GM23338 (cell line): ENCODE measurements around the gene PRPF19. TPM values are rescaled to one million over a fixed set of nuclear protein-coding genes. Genes with fewer than 3 reads are reported as not detected.

Source experiments
- ATAC-seq: fragments of 200-7000 bp; cut with Tn5 transposase; 3 replicates; pipeline ENCODE4 v1.9.1; 2020
- DNase-seq: peaks from one replicate; pipeline ENCODE4 v3.0.0-alpha.2; 2015; ENCODE audit warnings: low spot score
- H2AFZ ChIP-seq: fragments of 200-600 bp; sonication (generic); 2 replicates; pipeline ENCODE4 v1.8.0; 2016; ENCODE audit warnings: antibody characterized with exemption, mild to moderate bottlenecking, moderate library complexity
- H3F3A ChIP-seq: fragments of 200-600 bp; sonication (generic); replicated peaks from 2 replicates; pipeline ENCODE4 v1.8.0; 2017; ENCODE audit warnings: antibody characterized with exemption, mixed run types, low read depth
- H3K27ac ChIP-seq: fragments of 200-600 bp; sonication (generic); 2 replicates; pipeline ENCODE4 v1.6.1; 2016; ENCODE audit warnings: low read depth
- H3K27me3 ChIP-seq: fragments of 200-600 bp; sonication (generic); 2 replicates; pipeline ENCODE4 v1.8.0; 2016; ENCODE audit warnings: mild to moderate bottlenecking, mixed run types, moderate library complexity; ENCODE audit not compliant: insufficient read depth
- H3K36me3 ChIP-seq: fragments of 200-600 bp; sonication (generic); 2 replicates; pipeline ENCODE4 v1.8.0; 2016; ENCODE audit warnings: mild to moderate bottlenecking; ENCODE audit not compliant: insufficient read depth
- H3K4me1 ChIP-seq: fragments of 200-600 bp; sonication (generic); 2 replicates; pipeline ENCODE4 v1.8.0; 2016; ENCODE audit warnings: mild to moderate bottlenecking, moderate library complexity; ENCODE audit not compliant: insufficient read depth
- H3K4me2 ChIP-seq: fragments of 200-600 bp; sonication (generic); 2 replicates; pipeline ENCODE4 v1.7.1; 2017; ENCODE audit warnings: mixed run types
- H3K4me3 ChIP-seq: fragments of 200-600 bp; sonication (generic); 2 replicates; pipeline ENCODE4 v1.6.1; 2016; ENCODE audit warnings: mixed run types
- H3K79me2 ChIP-seq: fragments of 200-600 bp; sonication (generic); replicated peaks from 2 replicates; pipeline ENCODE4 v1.8.0; 2017; ENCODE audit warnings: mild to moderate bottlenecking; ENCODE audit not compliant: insufficient read depth
- H3K9me2 ChIP-seq: fragments of 200-600 bp; sonication (generic); 2 replicates; pipeline ENCODE4 v1.8.0; 2017; ENCODE audit not compliant: insufficient read depth
- H4K20me1 ChIP-seq: fragments of 200-600 bp; sonication (generic); replicated peaks from 2 replicates; pipeline ENCODE4 v1.8.0; 2017; ENCODE audit warnings: mild to moderate bottlenecking; ENCODE audit not compliant: insufficient read depth
- H3K27ac Mint-ChIP-seq: 2 replicates; pipeline ENCODE4 v1.8.0; 2020; ENCODE audit warnings: inconsistent platforms, mild to moderate bottlenecking, moderate library complexity, mixed read lengths
- H3K27me3 Mint-ChIP-seq: 3 replicates; pipeline ENCODE4 v1.8.0; 2022; ENCODE audit warnings: low read depth, mild to moderate bottlenecking, moderate library complexity, mixed read lengths, inconsistent platforms; ENCODE audit not compliant: insufficient read depth, poor library complexity
- H3K36me3 Mint-ChIP-seq: 3 replicates; pipeline ENCODE4 v1.8.0; 2021; ENCODE audit warnings: low read depth, mild to moderate bottlenecking, inconsistent platforms, moderate library complexity, mixed read lengths
- H3K4me1 Mint-ChIP-seq: 3 replicates; pipeline ENCODE4 v1.8.0; 2020; ENCODE audit warnings: mild to moderate bottlenecking, inconsistent platforms, mixed read lengths
- H3K4me3 Mint-ChIP-seq: 3 replicates; pipeline ENCODE4 v1.8.0; 2021; ENCODE audit warnings: moderate library complexity, mild to moderate bottlenecking, inconsistent platforms, mixed read lengths
- H3K9me3 Mint-ChIP-seq: 3 replicates; pipeline ENCODE4 v1.8.0; 2020; ENCODE audit warnings: moderate library complexity, mild to moderate bottlenecking, inconsistent platforms, mixed read lengths
- EZH2 ChIP-seq: fragments of 200-600 bp; sonication (generic); IDR thresholded peaks from one replicate; pipeline ENCODE4 v1.8.0; 2017; ENCODE audit warnings: antibody characterized with exemption, mild to moderate bottlenecking, low read depth; ENCODE audit not compliant: unreplicated experiment
- JUNB ChIP-seq: IDR thresholded peaks from one replicate; pipeline ENCODE4 v1.6.1; 2016; ENCODE audit warnings: antibody characterized with exemption; ENCODE audit not compliant: unreplicated experiment
- POLR2AphosphoS5 ChIP-seq: IDR thresholded peaks from 2 replicates; pipeline ENCODE4 v1.6.1; 2016; ENCODE audit warnings: antibody characterized with exemption, low read depth
- STAT1 ChIP-seq: IDR thresholded peaks from one replicate; pipeline ENCODE4 v1.6.1; 2016; ENCODE audit warnings: antibody characterized with exemption; ENCODE audit not compliant: unreplicated experiment
- ZNF331 ChIP-seq: fragments of 250-450 bp; sonication (Bioruptor Pico); IDR thresholded peaks from 2 replicates; pipeline ENCODE4 v1.5.0; 2020; ENCODE audit warnings: low read depth, mild to moderate bottlenecking, moderate library complexity
- polyA plus RNA-seq: library from polyadenylated mRNA; unstranded; fragments of >200 nt; fragmentation: Nextera tagmentation; extraction: Ambion mirVana; gene quantifications from 2 replicates; pipeline ENCODE4 v1.2.1, GENCODE V29; 2016
- total RNA-seq: library from RNA; depleted of rRNA; stranded (reverse); fragments of >200 nt; shearing (Covaris generic); gene quantifications from 2 replicates; pipeline ENCODE4 v1.2.3, GENCODE V29; 2014
- TF ChIP-seq, protein P1 (sequence below): IDR thresholded peaks from 2 replicates; pipeline ENCODE4 v1.6.1; 2016; ENCODE audit warnings: antibody characterized with exemption
- TF ChIP-seq, protein P2 (sequence below): IDR thresholded peaks from one replicate; pipeline ENCODE4 v1.6.1; 2018; ENCODE audit warnings: antibody characterized with exemption; ENCODE audit not compliant: unreplicated experiment

PRPF19 gene
- total and polyA plus RNA-seq, 2 experiments from 2014 or later = 153 to 161 TPM

DNA sequence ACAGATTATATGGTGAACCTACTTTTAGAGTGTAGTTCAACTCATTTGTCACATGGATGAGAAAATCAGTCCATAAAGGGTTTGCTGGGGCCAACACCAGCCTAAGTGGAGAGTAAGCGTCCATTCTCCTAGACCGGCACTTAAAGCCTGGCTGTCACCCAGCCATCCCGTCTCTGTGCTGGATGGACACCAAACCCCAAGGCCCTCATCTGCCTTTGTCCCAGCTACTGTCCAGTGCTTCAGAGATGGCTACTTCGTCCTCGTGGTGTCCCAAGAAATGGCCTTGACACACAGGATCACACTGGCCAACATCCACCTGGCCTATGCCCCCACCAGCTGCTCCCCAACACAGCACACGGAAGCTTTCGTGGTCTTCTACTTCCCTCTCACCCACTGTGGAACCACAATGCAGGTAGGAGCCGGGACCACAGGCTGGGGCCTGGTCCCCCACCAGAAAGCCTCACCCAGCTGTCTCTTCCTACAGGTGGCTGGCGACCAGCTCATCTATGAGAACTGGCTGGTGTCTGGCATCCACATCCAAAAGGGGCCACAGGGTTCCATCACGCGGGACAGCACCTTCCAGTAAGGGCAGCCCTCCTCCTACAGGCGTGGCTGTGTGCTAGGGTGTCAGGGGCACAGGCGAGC, 35.5 kb downstream of the PRPF19 start:
- H3K27me3 ChIP-seq = no peaks in the 10 kb centered on the region
- H3K27me3 Mint-ChIP-seq = peaks cover 4% of the 10 kb centered on the region
- no peak overlapping the region for H3K27ac Mint-ChIP-seq

GRCh38 chr11:60870276-60870675, 36.1 kb downstream of the PRPF19 start:
- no peaks in the 10 kb centered on the region for H4K20me1 ChIP-seq
- ATAC-seq = peak; percentile 15; the same call in 2 of the 3 replicates
- no peaks in the 10 kb centered on the region for H3K4me1 ChIP-seq
- no peak overlapping the region for H3K27ac ChIP-seq
- Mint-ChIP-seq H3K27me3 (peaks cover 4% of the 10 kb centered on the region), H3K36me3 (no peaks in the 10 kb centered on the region), H3K9me3 (no peaks in the 10 kb centered on the region; the same call in 2 of the 3 replicates), H3K4me1 (peaks cover 6% of the 10 kb centered on the region; the same call in 2 of the 3 replicates), H3K27ac (no peak overlapping the region), H3K4me3 (no peak overlapping the region)
- H3K27me3 ChIP-seq = no peaks in the 10 kb centered on the region
- no peak overlapping the region for H3K4me2 ChIP-seq
- no peak for TF ChIP-seq EZH2
- TF ChIP-seq, protein P1, sequence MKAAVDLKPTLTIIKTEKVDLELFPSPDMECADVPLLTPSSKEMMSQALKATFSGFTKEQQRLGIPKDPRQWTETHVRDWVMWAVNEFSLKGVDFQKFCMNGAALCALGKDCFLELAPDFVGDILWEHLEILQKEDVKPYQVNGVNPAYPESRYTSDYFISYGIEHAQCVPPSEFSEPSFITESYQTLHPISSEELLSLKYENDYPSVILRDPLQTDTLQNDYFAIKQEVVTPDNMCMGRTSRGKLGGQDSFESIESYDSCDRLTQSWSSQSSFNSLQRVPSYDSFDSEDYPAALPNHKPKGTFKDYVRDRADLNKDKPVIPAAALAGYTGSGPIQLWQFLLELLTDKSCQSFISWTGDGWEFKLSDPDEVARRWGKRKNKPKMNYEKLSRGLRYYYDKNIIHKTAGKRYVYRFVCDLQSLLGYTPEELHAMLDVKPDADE = no peak
- TF ChIP-seq, protein P2, sequence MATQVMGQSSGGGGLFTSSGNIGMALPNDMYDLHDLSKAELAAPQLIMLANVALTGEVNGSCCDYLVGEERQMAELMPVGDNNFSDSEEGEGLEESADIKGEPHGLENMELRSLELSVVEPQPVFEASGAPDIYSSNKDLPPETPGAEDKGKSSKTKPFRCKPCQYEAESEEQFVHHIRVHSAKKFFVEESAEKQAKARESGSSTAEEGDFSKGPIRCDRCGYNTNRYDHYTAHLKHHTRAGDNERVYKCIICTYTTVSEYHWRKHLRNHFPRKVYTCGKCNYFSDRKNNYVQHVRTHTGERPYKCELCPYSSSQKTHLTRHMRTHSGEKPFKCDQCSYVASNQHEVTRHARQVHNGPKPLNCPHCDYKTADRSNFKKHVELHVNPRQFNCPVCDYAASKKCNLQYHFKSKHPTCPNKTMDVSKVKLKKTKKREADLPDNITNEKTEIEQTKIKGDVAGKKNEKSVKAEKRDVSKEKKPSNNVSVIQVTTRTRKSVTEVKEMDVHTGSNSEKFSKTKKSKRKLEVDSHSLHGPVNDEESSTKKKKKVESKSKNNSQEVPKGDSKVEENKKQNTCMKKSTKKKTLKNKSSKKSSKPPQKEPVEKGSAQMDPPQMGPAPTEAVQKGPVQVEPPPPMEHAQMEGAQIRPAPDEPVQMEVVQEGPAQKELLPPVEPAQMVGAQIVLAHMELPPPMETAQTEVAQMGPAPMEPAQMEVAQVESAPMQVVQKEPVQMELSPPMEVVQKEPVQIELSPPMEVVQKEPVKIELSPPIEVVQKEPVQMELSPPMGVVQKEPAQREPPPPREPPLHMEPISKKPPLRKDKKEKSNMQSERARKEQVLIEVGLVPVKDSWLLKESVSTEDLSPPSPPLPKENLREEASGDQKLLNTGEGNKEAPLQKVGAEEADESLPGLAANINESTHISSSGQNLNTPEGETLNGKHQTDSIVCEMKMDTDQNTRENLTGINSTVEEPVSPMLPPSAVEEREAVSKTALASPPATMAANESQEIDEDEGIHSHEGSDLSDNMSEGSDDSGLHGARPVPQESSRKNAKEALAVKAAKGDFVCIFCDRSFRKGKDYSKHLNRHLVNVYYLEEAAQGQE = no peak
- TF ChIP-seq JUNB = no peak
- no peaks in the 10 kb centered on the region for H3K9me2 ChIP-seq
- peak; percentile 58 for DNase-seq
- no peak overlapping the region for H2AFZ ChIP-seq
- H3K36me3 ChIP-seq = no peaks in the 10 kb centered on the region
- no peaks in the 10 kb centered on the region for H3F3A ChIP-seq
- no peaks in the 10 kb centered on the region for H3K79me2 ChIP-seq
- no peak overlapping the region for H3K4me3 ChIP-seq

More for the DNA sequence above, 35.5 kb downstream of the PRPF19 start:
- TF ChIP-seq POLR2AphosphoS5 (no peak), STAT1 (no peak), ZNF331 (CRISPR knock-in tag) (no peak)
- Mint-ChIP-seq H3K36me3 (no peaks in the 10 kb centered on the region), H3K4me1 (peaks cover 6% of the 10 kb centered on the region; the same call in 2 of the 3 replicates), H3K9me3 (no peaks in the 10 kb centered on the region; the same call in 2 of the 3 replicates), H3K4me3 (no peak overlapping the region)
- Histone ChIP-seq H3K4me2 (no peak overlapping the region), H2AFZ (no peak overlapping the region), H3K4me3 (no peak overlapping the region), H3F3A (no peaks in the 10 kb centered on the region), H3K4me1 (no peaks in the 10 kb centered on the region), H3K36me3 (no peaks in the 10 kb centered on the region), H3K9me2 (no peaks in the 10 kb centered on the region), H3K27ac (no peak overlapping the region), H4K20me1 (no peaks in the 10 kb centered on the region), H3K79me2 (no peaks in the 10 kb centered on the region)
- DNase-seq (no peak), ATAC-seq (no peak)
